HG02943 (cell line): Measurements from ENCODE around the gene IL32.

Experiments used
- ATAC-seq: cut with Tn5 transposase; IDR thresholded peaks from one replicate; pipeline ENCODE4 v1.9.1; 2021; ENCODE audit warnings: mild to moderate bottlenecking, low read depth, moderate library complexity; ENCODE audit not compliant: unreplicated experiment

IL32 gene

DNA sequence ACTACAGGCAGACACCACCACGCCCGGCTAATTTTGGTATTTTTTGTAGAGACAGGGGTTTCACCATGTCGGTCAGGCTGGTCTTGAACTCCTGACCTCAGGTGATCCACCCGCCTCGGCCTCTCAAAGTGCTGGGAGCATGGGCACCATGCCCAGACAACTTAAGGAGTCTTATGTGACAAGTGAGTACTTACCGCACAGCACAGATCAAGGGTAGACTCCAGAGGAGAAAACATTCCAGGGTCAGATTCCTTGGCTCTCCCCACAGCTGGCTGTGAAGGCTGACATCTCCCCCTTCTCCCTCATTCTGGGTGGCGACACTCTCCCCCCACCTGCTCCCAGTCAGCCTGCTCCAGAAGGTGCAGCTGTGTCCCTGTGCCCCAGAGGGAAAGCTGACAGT is 23.0 kb downstream of the IL32 start:
- no peak for ATAC-seq

DNA sequence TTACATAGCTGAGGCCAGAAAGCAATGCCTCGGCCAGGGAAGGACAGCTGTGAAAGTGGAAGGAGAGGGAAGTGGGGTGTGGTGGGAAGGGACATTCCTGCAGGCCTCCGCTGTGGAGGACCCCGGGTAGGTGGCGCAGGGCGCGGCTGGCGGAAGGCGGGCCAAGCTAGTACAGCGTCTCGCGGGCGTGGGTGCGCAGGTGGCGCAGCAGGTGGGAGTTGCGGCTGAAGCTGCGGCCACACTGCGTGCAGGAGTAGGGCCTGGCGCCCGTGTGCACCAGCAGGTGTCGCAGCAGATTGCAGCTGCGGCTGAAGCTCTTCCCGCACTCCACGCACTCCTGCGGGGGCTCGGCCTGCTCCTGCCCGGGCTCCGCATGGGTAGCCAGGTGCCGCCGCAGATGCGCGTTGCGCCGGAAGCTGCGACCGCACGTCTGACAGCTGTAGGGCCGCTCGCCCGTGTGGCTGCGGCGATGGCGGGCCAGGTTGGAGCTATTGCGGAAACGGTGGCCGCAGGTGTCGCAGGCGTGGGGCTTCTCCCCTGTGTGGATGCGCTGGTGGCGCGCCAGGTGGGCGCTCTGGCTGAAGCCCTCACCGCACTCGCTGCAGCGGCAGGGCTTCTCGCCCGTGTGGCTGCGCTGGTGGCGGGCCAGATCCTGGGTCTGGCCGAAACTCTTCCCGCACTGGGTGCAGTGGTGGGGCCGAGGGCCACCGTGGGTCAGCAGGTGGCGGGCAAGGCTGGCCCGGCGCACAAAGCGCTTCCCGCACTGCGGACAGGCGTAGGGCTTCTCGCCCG is 23.7 kb downstream of the IL32 start:
- no peak for ATAC-seq

DNA sequence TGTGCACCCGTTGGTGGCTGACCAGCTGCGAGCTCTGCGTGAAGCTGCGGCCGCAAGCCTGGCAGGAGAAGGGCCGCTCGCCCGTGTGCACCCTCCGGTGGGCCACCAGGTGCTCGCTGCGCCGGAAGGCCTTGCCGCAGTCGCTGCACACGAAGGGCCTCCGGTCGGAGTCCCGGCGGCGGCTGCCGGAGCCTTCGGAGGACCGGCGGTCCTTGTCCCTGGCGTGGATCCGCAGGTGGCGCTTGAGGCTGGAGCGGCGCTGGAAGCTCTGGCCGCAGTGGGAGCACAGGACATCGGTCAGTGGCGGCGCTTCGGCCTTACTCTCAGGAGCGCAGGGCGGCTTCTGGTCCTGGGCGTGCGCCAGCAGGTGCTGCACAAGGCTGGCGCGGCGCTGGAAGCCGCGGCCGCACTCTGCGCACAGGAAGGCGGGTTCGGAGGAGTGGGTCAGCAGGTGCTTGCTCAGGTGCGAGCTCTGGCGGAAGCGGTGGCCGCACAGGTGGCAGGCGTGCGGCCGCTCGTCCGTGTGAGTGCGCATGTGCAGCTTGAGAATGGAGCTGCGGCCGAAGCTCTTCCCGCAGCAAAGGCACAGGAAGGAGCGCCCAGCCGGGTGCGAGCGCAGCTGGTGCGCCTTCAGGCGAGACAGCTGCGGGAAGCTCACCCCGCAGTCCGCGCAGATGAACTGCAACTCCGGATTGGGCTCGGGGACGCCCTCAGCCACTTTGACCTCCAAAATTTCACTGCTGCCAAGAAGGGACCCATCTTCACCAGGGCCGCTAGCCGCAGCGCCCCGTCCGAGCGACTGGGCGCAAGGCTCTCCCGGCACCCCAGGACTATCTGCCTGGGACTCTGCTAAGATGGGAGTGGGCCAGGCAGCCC is 24.5 kb downstream of the IL32 start:
- no peak for ATAC-seq

DNA sequence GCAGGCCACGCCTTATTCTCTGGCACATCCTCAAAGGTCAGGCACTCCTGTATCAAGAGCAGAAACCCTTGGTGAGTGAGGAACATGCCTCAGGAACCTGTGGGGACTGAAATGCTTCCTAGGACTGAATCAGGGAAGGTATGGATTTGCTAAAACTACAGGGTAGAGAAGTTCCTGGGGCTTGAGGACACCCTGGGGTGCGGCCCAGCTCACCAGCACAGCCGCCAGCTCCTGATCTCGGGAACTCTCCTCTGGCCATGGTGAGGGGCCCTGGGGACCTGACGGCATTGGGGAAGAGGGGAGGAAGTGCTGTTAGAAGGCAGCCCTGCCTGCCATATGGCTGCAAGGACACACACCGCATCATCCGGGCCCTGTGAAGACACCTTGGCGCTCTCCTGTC is 26.1 kb downstream of the IL32 start:
- ATAC-seq, result no peak

DNA sequence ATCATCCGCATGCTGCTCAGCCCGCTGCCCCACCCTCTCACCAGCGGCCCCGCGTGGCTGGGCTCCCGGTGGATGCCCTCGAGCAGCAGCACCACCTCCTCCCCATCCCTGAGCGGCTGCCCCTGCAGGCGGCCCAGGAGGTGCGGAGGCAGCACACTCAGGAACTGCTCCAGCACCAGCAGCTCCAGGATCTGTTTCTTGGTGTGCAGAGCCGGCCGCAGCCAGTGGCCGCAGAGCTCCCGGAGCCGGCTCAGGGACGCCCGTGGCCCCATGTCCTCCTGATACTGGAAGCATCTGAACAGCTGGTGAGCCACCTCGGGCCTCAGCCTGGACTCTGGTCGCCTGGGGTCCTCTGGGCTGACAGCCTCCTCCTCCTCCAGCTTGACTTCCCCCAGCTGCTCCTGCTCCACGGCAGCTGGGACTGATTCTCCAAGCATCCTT is 27.1 kb downstream of the IL32 start:
- no peak for ATAC-seq

DNA sequence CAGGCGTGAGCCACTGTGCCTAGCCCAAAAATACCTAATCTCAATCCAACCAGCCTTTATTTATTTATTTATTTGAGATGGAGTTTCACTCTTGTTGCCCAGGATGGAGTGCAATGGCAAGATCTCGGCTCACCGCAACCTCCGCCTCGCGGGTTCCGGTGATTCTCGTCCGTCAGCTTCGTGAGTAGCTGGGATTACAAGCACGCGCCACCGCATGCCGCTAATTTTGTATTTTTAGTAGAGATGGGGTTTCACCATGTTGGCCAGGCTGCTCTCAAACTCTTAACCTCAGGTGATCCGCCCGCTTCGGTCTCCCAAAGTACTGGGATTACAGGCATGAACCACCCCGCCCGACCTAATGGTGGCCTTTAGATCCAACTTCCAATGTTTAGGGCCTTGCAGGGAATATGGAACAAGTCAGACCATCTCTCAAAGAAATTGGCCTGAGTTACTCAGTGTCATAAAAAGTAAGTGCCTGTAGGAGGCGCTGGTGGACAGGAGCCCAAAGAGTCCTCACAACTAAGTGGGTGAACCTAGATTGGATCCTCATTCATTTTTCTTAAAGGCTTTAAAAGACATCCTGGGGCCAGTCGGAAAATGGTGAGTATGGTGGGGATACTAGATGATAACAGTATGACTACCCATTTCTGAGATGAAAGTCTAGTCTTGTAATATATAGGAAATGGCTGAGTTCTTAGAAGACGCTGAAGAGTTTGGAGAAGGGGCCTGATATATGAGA is 29.0 kb downstream of the IL32 start:
- ATAC-seq, result no peak

DNA sequence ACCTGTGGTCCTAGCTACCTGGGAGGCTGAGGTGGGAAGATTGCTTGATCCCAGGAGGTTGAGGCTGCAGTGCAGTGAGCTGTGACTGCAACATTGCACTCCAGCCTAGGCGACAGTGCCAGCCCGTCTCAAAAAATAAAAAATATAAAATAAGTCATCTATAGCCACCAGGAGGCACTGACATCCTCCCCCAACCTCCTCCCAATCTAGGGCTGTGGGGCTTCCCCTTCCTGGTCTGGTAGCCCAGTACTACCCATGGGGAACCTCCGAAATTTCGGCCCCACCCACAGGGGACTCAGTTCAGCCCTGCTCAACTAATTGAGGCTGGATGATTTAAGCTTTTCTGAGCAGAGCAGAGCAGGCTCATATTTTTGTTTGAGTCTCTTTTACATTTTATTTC is 30.4 kb downstream of the IL32 start:
- no peak for ATAC-seq

DNA sequence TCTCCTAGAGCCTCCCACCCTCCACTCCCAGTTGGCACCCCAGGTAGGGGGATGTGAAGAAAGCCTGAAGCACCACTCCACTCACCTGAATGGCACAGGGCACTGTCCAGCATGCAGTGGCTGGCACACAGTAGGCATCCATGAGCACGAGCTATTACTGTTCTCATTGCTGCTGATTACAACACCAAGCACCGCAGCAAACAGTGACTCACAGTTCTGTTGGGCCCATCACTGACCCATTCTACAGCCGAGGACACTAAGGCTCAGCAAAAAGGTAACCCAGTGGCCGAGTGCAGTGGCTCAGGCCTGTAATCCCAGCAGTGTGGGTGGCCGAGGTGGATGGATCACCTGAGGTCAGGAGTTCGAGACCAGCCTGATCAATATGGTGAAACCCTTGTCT is 30.9 kb downstream of the IL32 start:
- no peak for ATAC-seq

DNA sequence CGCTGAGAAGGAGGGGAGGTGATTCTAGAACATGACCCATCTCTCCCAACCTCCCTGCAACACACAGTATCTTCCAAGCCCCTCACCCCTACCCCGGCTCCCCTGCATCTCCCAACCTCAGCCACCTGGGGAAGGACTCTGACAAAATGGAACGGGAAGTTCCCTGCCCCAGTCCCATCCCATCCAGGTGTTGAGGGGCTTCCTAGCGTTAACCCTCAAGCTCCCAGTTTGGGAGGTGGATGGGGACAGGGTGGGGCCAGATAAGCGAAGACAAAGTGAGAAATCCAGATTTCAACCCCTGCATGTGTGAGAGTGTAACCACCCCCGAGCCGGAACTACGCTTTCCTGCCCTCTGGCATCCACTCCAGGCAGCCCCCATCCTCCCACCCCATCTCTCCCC is 31.8 kb downstream of the IL32 start:
- no peak for ATAC-seq

DNA sequence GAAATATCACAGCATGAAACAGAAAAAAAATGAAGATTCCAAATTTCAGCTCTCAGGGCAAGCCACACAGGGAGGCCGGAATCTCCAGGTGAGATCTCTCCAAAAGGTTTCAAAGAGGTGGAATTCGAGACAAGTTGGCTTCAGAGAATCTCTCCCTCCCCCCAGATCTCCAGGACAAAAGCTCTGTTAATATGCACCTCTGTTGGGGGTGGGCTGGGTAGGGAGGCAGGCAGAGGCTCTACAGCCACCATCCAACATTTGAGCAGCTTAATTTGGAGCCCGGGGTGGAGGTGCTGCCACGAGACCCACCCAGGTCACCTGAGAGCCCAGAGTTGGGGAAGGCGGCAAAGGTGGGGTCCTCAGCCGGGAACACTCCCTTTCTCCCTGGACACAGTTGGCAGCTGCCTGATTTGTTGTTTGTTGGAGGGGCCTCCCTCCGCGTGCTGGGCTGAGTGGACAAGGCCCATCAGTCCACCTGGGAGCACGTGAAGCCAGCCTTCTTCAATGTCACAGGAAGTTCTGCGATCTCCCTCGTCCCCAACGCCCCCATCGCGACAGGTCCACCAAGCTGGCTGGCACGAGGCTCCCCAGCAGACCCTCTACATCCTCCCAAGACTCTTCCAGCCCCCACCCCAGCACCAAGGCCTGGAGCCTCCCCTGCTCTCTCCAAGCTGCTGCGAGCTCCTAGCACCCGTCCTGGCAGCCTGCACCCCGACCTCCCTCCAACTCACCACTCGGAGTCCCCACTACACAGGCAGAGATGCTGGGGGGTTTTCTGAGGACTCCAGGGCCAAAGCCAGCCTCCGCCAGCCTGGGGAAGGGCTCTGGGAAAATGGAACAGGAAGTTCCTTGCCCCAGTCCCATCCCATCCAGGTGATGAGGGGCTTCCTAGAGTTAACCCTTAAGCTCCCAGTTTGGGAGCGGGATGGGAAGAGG is 33.3 kb downstream of the IL32 start, which contains the start of gene ZSCAN10:
TSS of gene ZSCAN10 (minus strand) at position 836 of the 936 bp plus-strand sequence. CDS start 6,357 bp downstream, outside the sequence.
- no peak for ATAC-seq

DNA sequence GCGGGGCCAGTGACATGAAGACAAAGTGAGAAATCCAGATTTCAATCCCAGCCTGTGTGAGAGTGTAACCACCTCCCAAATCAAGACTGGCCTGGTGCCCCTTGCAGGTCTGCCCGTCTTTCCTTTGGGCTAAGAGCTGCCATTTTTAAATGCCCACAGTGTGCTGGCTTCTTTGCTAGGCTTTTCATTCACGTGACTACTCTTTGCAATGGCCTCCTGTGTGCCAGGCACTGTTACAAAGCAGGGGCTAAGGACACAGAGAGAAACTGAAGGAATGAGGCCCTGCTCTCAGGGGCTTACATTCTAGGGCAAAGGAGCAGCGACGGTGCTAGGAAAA is 33.9 kb downstream of the IL32 start:
- no peak for ATAC-seq

DNA sequence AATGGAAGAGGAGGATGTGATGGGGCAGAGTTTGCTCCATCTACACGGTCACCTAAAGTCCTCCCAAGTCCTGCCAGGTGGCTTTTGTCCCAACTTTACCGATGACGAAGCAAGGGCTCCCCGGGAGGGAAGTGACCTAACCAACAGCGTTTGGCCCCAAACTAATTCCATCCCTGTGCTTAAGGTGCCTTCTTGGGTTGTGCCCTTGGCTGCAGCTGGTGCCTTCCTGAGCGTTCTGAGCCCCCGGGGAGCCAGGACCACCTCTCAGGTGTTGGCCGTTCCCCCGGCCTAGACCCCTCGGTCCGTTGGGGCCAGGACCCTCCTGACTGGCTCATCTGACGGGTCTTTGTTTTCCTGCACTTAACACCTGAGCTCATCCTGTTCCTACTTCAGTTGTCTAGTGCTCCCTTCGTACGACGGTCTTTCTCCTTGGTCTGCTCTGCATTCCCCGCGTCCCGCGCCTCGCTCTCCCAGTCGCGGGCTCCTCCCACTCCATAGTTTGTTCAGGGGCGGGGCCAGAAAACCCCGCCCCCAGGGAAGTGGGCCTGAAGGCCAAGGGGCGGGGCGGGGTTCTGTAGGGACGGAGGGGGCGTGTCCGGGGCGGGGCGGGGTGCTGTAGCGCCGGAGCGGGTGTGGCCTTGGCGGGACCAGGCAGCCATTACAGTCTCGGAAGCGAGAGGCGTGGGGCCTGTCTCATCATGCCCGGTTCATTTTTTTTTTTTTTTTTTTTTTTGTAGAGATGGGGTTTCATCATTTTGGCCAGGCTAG is 34.5 kb downstream of the IL32 start:
- ATAC-seq, result no peak

DNA sequence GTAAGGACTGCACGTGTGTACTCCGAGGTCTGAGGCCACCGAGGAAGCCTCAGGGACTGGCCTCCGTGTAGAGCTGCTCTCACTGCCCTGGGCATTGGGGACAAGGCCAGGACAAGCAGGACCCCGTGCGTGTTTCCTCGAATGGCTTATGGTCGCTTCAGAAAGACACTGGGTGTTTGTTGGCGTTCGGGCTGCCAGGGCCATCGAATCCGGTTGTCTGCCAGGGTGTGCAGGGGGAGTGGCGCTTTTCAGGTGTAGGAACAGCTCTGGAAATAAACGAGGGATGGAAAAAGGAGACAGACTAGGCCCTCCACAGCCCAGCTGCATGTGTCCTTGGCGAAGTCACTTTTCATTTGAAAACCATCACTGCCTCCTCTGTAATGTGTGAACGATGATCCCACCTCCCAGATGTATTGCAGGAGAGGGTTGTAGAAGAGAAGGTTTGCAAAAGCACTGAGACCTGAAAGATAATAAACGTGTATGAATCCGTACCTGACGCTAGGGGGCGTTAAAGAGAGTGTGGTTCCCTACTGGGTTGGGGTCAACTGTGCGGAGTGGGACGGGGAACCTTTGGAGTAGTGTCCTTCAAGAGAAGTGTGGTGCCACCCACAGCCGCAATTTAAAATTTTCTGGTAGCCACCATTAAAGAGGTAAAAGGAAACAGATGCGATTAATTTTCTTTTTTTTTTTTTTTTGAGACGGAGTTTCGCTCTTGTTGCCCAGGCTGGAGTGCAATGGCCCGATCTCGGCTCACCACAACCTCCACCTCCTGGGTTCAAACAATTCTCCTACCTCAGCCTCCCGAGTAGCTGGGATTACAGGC is 35.8 kb downstream of the IL32 start:
- ATAC-seq, result no peak

DNA sequence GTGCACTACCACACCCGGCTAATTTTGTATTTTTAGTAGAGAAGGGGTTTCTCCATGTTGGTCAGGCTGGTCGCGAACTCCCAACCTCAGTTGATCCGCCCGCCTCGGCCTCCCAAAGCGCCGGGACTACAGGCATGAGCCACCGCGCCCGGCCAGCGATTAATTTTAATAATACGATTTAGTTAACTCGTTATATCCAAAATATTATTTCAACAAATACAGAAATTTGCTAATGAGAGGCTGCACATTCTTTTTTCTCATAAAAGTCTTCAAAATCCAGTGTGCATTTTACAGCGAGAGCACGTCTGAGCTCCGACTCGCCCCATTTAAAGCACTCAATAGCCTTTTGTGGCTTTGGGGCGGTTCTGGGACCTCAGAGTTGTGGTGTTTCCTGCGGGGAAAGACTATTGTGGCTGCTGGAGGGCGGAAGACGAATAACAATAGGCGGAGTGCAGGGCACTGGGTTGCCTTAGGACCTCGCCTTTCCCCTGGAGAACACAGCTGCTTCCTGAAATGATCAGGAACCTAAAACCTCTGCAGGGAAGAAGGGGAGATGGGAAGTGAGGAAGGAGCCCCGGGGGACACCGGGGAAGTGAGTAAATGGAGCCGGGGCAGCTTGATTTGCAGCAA is 36.5 kb downstream of the IL32 start:
- no peak for ATAC-seq

DNA sequence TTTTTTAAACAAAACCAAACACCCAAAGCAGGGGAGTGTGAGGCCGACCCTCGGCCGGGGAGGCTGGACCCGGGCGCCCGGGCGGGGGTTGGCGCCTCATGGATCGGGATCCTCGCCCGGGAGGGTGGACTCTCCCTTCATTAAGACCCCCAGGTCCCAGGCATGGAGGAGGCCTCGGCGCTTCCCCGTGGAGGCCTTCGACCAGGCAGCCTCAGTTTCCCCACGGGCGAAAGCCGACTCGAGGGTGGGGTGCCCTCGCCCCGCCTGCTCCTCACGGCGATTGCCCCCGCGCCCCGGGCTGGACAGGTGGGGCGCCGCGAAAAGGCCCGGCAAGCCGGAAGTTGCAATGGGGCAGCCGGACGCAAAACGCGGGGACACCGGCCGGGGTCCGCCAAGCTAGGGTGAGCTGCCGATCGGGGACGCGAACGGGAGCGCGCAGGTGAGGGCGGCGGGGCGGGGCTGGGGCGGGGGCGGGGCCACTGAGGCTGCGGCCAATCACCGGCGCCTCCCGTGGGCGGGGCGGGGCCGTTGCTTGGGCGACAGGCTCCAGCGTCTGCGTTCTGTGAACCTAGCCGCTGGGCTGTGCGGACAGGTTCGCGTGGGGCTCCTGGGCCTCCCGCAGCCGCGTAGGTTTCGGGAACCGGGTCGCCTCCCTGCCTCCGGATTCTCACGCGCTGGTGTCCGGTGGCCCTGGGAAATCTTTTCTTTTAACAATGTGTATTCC is 40.9 kb downstream of the IL32 start:
- ATAC-seq, result peak; percentile 72

DNA sequence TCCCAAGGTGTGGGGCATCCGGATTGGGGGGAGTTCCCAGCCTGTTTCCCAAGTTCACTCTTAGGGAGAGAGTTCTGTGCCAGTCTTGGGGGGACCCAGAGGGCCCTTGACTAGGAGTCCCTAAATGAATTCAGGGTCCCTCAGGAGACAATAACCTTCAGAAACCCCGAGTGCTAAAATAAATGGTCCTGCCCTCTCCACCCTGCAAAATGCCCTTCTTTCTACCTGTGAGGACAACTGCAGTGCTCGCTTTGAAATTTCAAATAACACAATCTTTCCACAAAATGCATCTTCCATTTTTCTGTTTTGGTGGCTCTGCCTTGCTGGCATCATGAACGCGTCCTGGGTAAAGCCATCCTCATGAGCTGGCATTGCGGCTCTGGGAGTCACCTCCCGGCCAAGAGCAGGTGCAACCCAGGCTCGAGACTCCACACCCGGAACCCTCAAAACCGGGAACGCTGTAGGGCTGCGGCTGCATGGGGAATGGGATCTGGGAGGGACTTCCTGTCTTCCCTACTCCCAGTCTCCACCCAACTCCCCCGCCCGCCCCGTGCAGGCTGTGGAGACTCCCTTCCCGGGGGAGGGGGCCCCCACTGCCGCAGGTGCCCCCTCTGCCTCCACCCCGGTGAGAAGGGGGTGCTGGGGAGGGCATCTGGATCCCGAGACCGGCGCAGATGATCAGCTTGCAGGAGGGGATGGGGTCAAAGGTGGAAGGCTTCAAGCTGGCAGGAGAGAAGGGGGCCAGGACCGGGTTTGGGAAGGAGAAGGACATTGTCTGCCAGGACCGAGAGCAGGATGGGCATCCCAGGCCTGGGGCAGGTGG is 46.8 kb downstream of the IL32 start, which contains the start of gene ZNF205:
TSS of gene ZNF205 (plus strand) at position 529 of the 823 bp plus-strand sequence. CDS start 845 bp downstream, outside the sequence.
- no peak for ATAC-seq
